Measurements from ENCODE around the gene SLC44A5.
"Not testable (repeated sequence)": the region's sequence is repeated elsewhere in the genome, so short reads cannot be mapped to it uniquely, and the experiment has no call there.

Gene SLC44A5

DNA sequence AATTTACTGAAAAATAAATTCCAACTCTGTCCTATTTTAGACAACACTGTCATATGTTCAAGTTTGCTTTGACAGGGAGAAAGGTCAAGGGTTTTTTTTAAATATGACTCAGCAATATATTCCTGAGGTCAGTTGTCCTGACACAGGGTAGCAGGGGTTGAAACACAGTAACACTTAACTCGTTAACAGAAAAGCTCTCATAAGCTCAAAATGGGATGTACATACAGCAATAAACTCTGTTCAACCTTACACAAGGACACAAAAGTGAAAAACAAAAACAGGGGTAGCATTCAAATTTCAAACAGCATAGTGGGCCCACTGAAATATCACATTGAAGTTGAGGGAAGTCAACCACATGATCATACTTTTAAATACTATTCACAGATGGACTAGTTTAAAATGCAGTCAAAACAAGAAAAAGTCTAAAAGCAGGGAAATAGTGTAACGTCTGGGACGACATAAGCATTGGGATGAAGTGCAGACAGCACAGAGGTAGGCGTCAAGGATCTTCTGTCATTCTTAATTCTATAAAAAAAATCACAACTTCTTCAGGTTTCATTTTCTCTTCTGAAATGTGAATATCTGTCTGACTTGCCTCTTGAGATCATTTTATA lies 89.9 kb downstream of the SLC44A5 start:
- no peak for DNase-seq

DNA sequence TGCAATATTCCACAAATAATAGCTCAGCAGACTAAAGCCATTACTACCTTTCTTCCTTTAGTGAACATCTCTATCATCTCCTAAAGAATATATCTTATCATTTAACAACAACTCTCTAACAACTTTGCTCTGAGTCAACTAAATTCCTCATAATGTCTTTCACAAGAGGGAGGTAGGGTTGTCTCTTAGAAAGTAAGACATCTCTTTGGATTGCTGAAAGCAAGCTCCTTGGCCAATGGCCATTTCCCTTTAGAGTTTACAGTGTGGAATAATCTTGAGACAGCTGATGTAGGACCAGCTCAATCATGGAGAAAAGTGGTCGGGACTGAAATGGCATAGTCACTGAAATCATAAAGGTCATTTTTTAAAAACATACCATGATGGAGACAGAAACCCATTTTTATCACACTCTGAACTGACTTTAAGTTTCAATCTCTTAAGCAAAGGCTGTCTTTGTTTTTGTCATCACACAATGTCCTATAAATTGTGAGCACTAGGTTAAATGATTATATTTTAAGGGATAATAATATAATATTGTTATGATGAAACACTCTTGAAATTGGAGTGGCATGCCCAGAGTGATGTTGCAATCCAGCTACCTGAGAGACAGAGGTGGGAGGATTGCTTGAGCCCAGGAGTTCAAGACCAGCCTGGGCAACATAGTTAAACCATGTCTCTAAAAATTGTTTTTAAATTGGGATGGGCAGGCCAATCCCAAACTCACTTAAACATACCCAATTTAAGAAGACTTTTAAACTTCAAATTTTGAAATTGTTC lies 91.1 kb downstream of the SLC44A5 start:
- no peak for DNase-seq

DNA sequence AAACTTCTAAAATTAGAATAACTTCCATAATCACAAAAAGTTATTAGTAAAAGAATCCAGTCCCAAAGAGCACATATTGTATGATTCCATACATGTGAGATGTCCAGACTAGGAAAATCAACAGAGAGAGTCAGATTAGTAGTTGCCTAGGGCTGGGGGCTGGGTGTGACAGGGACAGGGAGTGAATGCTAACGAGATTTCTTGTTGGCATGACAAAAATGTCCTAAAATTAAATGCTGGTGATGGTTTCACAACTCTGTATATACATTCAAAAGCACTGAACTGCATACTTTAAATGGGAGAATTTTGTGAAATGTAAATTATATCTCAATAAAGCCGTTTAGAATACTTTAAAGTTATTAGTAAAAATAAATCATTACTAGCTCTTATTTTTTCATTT lies 92.2 kb downstream of the SLC44A5 start:
- no peak for DNase-seq

DNA sequence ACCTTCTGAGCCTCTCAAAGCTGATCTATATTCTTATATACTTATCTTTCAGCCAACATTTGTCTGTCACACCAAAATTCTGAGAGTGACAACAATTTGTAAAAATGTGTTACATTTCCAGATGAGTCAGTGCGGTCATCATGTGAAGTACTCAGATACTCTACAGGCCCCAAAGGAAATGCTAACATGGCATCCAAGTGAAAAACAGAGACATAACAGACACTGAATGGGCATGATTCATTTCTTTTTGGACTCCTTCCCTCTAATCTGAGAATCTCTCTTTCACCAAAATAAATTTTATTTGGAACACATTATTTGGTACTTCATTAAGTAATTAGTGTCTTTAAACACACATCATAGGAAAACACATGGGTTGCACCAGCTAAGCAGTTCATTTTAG lies 96.6 kb downstream of the SLC44A5 start:
- no peak for DNase-seq

DNA sequence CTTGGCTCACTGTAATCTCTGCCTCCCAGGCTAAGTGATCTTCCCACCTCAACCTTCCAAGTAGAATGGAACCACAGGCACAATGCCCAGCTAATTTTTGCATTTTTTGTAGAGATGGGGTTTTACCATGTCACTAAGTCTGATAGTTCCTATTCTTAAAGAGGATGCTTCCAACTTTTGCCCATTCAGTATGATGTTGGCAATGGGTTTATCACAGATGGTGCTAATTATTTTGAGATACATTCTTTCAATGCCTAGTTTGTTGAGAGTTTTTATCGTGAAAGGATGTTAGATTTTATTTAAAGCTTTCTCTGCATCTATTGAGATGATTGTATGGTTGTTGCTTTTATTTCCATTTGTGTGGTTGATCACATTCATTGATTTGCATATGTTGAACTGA lies 103.9 kb downstream of the SLC44A5 start:
- no peak for DNase-seq

DNA sequence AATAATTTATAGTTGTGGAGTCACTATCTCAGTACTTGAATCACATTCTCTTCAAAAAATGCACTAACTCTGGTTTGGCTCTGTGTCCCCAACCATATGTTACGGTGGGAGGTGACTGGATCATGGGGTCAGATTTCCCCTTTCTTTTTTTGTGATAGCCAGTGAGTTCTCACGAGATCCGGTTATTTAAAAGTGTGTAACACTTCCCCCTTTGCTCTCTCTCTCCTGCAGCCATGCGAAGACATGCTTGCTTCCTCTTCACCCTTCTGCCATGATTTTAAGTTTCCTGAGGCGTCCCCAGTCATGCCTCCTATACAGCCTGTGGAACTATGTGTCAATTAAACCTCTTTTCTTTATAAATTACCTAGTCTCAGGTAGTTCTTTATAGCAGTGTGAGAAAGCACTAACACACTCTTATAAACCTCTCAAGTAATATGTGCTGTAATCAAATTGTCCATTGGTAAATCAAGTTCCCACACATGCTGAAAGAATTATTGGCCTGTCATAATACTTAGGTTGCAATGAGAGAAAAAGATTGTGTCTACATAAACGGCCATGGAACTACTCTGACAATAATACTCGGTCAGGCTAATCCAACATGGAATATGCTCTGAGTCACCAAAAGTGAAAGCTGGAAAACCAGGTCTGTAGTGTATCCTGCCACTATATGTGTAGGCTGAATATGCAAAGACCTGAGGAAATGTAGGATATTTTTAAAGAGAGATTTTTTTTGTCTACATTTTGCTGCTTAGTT lies 107.5 kb downstream of the SLC44A5 start:
- no peak for DNase-seq

DNA sequence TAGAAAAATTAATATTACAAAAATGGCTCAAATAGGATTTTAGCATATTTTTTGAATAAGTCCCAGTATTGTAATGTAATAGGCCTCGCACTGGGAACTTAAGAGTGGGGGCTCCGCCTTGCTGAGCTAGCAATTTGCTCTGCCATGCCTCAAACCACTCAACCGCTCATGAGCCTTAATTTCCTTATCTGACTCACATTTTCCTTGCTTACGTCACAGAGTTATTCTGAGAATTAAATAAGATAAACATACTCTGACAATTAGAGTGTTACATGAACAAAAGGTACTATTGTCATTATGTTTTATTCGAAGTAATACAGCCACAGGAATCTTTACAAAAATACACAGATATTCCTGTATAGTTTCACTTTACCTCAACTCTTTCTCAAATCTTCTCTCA lies 108.1 kb downstream of the SLC44A5 start:
- DNase-seq = no peak

DNA sequence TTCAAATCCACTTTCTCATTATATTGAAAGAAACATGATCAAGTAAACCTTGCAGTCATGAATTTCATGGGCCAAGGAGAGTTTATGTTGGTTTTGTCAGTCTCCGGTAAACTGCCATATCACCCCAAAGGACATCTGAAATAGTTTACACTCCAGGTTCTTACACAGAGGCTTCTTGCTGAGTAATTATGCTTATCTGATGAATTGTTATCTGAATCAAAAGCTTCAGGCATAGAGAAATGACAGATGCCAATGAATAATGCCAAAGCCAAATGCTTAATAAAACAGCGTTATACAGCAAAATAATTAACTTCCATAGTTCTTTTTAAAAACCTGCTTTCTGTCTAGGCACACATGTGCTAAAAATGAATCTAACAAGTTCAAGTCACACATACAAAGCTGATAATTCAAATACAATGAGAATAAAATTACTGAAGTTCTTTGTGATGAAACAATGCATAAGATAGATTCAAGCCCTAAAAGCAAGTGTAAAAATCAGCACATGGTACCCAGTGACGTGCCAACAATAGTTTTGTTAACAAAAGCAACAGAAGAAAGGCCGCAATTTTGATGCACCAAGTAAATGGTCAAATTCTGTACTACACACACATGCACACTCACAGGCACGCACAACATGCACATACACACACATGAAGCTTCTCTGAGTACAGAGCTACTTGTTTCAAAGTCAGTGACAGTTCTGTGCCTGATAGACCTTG lies 109.2 kb downstream of the SLC44A5 start:
- no peak for DNase-seq

DNA sequence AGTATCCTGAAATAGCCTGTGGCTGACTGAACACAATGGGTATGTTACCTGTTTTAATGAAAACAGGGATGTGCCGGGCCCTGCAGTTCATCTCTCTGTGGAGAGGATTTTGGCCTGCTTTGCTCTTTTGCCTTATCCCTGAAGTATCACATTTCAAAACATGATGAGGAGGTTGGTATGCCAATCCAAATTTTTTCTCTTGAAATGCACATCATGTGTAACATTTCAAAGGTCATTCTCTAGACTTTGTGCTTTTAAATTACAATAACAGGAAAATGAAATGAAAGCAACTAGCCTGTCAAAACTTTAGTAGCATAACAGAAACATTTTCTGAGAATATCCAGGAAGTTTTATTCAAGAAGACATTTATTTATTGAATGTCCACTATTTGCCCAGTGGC lies 118.9 kb downstream of the SLC44A5 start:
- DNase-seq = no peak

DNA sequence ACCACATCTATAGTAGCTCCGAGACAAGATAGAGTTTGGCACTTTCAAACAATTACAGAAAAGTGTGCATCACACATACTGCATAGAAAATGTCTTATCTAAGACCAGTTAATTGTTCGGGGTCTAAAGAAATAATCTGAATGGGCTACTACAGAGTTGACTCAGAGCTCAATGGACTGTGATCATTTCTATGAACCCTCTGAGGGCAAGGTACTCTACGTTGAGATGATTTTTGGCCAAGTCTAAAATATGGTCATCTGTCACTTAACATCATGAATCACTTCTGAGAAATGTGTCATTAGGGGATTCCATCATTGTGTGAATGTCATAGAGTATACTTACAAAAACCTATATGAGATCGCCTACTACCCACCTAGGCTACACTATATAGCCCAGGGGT lies 123.5 kb downstream of the SLC44A5 start:
- DNase-seq = no peak

DNA sequence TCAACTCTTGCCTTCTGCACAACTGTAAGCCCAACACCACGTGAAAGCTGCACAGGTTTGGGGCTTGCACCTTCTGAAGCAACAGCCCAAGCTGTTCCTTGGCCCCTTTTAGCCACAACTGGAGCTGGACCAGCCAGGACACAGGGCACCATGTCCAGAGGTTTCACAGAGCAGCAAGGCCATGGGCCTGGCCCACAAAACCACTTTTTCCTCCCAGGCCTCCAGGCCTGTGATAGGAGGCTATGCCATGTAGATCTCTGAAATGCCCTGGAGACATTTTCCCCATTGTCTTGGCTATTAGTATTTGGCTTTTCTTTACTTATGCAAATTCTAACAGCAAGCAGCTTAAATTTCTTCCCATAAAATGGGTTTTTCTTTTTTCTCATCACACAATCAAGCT lies 126.1 kb downstream of the SLC44A5 start:
- DNase-seq = no peak

DNA sequence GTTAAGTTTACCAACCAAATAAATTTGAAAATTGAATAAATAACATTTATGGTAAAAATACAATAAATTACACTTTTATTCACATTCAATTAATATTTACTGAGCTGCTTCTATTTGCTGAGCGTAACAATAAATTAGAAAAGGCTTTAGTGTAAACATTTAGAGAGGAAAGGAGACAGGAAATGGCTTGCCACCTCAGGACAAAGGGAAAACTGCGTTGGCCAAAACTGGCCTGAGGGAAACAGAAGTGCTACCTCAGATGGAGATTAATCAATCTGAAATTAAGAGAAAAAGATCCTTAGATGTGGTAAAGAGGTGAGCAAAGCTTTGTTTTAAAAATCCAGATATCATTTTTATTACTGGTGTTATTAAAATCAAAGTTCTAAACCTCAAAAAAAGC lies 128.0 kb downstream of the SLC44A5 start:
- DNase-seq = no peak

DNA sequence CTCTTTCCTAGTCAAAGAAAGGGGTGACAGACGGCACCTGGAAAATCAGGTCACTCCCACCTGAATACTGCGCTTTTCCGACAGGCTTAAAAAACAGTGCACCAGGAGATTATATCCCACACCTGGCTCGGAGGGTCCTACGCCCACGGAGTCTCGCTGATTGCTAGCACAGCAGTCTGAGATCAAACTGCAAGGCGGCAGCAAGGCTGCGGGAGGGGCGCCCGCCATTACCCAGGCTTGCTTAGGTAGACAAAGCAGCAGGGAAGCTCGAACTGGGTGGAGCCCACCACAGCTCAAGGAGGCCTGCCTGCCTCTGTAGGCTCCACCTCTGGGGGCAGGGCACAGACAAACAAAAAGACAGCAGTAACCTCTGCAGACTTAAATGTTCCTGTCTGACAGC lies 134.4 kb downstream of the SLC44A5 start:
- DNase-seq = not testable (repeated sequence)

DNA sequence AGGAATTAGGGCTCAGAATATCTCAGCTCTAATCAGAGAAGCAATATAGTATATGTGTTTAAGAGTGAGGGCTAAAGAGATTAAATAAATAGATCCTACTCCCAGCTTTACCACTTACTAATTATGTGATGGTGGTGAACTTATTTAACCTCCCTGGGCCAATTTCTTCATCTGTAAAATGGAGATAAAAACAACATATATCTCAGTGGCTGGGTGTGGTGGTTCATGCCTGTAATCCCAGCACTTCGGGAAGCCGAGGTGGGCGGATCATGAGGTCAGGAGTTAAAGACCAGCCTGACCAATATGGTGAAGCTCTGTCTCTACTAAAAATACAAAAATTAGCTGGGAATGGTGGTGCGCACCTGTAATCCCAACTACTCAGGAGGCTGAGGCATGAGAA lies 135.2 kb downstream of the SLC44A5 start:
- DNase-seq = no peak

DNA sequence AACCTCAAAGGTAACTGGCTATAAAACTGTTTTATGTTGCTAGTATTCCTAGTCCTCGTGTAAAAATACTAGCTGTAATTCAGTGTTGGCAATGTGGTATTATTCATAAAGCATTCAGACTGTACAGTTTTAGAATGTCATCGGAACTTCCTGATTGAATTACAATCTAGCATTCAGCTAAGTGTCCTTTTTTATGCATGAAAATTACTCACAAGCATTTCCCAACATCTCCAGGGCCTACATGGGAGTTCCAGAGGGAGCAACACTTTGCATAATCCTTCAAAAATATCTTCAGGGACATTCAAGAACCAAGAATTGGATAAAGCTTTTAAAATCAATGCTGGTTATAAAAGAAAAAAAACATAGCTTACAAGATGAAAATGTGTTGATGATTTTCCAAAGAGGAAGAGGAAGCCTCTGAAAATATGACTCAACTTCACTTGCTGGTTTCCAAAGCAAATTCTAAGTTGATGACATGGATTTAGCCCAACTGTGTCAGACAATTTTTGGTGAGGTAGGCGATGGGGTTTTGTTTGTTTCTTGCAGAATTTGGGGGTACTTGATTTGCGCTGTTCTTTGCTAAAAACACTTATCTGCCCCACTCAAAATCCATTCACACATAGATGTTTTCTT lies 137.8 kb downstream of the SLC44A5 start:
- DNase-seq = no peak

DNA sequence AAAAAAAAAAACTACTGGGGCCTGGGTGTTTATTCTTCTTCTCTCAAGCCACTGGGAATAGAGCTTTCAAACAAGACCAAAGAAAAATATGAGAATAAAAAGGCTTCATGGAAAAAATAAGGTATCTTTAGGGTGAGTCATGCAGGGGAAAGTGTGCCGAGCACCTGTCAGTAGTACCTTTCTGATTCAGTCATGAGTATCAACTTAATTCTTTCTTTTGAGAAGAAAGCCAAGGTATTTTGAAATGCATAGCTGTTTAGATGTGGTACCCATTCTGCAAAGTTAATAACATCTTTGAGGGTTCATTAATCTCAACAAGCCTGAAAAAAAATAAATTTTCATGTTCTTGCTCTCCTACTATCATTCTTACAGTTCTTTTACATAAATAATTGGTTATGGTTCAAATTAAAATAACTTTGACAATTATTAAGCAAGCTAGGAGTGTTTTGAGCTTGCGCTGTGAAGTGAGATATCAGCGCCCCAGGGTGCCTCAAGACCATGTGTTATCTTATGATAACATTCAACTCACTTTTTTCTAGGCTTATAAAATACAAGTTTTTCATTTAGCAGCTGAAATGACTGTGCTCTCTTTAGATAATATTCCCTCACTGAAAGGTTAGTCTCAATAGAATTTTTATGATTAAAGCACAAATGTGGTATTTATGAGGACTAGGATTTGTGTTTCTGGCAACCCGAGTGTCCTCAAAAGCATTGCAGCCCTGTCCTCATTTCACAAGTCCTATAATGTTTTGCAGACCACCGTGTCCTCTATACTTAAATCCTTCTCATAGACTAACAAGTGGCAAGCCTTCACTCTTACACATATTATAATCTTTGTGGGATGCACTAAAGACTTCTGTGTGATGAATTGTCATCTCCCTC lies 138.6 kb downstream of the SLC44A5 start:
- no peak for DNase-seq

DNA sequence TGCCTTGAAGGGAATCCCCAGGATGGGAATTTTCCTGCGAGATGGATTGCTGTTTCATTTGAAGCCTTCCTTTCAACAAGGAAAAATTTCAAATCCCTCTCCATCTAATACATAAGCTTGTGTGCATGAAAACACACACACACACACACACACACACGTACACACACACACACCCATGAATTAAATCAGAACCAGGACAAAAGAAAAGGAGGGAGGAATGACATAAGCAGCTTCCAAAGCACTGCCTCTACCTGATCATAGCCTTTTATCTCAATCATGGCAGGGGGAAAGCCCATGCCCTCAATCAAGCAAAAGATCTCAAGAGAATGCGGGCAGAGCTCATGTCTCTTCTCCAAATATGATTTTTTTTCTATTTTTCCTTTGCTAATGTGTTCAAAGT lies 139.7 kb downstream of the SLC44A5 start:
- DNase-seq = no peak

DNA sequence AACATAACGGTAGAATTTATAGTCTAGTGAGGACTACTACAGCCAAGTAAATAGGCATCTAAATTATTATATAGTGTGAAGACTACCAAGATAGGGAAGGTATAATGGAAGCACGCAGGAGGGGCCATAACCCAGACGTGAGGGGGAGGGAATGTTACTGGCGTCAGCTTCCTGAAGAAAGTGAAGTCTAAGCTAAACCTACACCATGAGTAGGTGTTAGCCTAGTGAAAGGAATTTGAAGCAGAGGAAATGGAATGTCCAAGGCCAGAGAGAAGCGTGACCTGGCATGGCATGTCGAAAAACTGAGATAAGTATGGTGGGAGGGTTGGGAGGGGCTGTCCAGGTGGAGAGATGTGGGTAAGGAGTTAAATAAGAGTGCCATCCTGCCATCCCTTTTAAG lies 140.5 kb downstream of the SLC44A5 start:
- no peak for DNase-seq

DNA sequence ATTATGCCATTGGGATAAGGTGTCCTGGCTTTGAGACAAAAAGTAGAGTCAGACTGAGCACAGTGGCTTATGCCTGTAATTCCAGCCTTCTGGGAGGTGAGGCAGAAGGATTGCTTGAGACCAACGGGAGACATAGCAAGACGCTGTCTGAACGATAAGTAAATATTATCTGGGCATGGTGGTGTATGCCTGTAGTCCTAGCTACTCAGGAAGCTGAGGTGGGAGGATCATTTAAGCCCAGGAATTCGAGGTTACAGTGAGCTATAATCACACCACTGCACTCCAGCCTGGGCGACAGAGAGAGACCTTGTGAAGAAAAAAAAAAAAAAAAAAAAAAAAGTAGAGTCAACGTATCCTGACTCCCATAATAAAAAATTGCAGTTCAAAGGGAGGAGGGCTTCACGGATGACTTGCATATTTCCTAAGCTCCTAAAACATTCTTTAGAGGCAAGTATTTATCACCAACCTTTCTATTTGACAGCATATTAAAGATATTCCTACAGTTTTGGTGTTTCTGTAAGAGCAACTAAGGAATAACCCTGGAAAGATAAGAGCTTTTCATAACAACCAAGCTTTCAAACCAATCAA lies 141.2 kb downstream of the SLC44A5 start:
- DNase-seq = no peak

DNA sequence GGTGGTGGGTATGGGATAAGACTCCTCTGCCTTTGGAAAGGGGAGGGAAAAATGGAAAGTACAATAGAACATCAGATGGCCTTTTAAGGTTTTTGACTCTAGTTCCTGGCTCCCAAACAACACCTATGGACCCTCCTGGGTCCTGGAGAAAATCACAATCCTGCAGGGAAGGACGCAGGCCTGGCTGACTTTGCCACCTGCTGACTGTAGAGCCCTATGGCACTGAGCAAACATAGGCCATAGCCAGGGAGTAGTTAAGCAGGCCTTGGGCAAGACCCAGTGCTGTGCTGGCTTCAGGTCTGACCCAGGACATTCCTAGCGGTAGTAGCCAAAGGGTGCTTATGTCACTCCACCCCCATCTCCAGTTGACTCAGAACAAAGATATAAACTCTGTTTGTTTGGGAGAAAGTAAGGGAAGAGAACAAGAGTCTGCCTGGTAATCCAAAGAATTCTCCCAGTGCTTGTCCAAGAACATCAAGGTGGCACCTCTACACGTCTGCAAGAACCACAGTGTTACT lies 149.0 kb downstream of the SLC44A5 start:
- no peak for DNase-seq

DNA sequence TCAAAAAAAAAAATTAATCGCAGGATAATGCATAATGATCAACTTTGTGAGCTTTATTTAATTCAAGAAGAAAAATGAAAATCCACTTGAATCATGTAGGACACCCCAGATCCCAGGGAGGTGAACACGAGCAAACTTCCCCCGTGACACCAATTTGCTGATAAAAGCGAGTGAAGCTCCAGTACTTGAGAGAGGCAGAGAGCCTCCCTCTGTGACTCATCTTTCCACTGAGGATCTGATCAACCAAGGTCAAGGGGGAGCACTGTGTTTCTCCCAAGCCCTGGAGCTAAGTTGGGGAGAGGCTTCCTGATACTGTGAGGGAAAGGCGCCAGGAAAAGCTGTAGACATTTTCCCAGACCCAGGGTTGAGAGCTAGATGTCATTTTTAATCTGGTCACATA lies 160.9 kb downstream of the SLC44A5 start:
- no peak for DNase-seq
